MM.1S (cell line): ENCODE data around the gene SLC13A3.

Experiments
- DNase-seq: peaks from one replicate; pipeline ENCODE4 v3.0.0-alpha.2; 2015
- H2AFZ ChIP-seq: fragments of 300-600 bp; sonication (generic); 2 replicates; pipeline ENCODE4 v1.6.0; 2016; ENCODE audit warnings: antibody characterized with exemption, low read length
- H3F3A ChIP-seq: fragments of 300-600 bp; sonication (generic); 2 replicates; pipeline ENCODE4 v1.6.1; 2016; ENCODE audit warnings: mild to moderate bottlenecking, antibody characterized with exemption, low read length, moderate library complexity, mixed read lengths; ENCODE audit not compliant: insufficient read depth
- H3K27ac ChIP-seq: fragments of 300-600 bp; sonication (generic); 2 replicates; pipeline ENCODE4 v1.5.1; 2016; ENCODE audit warnings: mild to moderate bottlenecking, low read length
- H3K27me3 ChIP-seq: fragments of 300-600 bp; sonication (generic); replicated peaks from 2 replicates; pipeline ENCODE4 v1.6.0; 2016; ENCODE audit warnings: low read length; ENCODE audit not compliant: insufficient read depth
- H3K36me3 ChIP-seq: fragments of 300-600 bp; sonication (generic); replicated peaks from 2 replicates; pipeline ENCODE4 v1.6.1; 2016; ENCODE audit warnings: mild to moderate bottlenecking, low read length, mixed read lengths; ENCODE audit not compliant: insufficient read depth
- H3K4me1 ChIP-seq: fragments of 300-600 bp; sonication (generic); 2 replicates; pipeline ENCODE4 v1.6.1; 2016; ENCODE audit warnings: low read length, mixed read lengths
- H3K4me2 ChIP-seq: fragments of 300-600 bp; sonication (generic); 2 replicates; pipeline ENCODE4 v1.6.0; 2016; ENCODE audit warnings: low read depth, low read length
- H3K4me3 ChIP-seq: fragments of 300-600 bp; sonication (generic); 2 replicates; pipeline ENCODE4 v1.5.1; 2016; ENCODE audit warnings: low read length, mixed read lengths
- H3K79me2 ChIP-seq: fragments of 300-600 bp; sonication (generic); 2 replicates; pipeline ENCODE4 v1.6.1; 2016; ENCODE audit warnings: mixed run types, low read length, mixed read lengths
- H3K9ac ChIP-seq: fragments of 300-600 bp; sonication (generic); 2 replicates; pipeline ENCODE4 v1.6.1; 2016; ENCODE audit warnings: low read length, mixed read lengths
- H3K9me2 ChIP-seq: fragments of 300-600 bp; sonication (generic); replicated peaks from 2 replicates; pipeline ENCODE4 v1.6.1; 2016; ENCODE audit warnings: mild to moderate bottlenecking, low read length, mixed read lengths; ENCODE audit not compliant: insufficient read depth
- H3K9me3 ChIP-seq: fragments of 300-600 bp; sonication (generic); replicated peaks from 2 replicates; pipeline ENCODE4 v1.6.1; 2016; ENCODE audit warnings: mild to moderate bottlenecking, low read length, mixed read lengths; ENCODE audit not compliant: insufficient read depth
- H4K20me1 ChIP-seq: fragments of 300-600 bp; sonication (generic); 2 replicates; pipeline ENCODE4 v1.6.1; 2016; ENCODE audit warnings: mild to moderate bottlenecking, low read length, moderate library complexity, mixed read lengths; ENCODE audit not compliant: insufficient read depth
- EZH2 ChIP-seq: fragments of 300-600 bp; sonication (generic); optimal IDR thresholded peaks from 2 replicates; pipeline ENCODE3; 2017; ENCODE audit warnings: low read depth, mild to moderate bottlenecking, antibody characterized with exemption, low read length, mixed read lengths
- EZH2phosphoT487 ChIP-seq: fragments of 300-600 bp; sonication (generic); IDR thresholded peaks from 2 replicates; pipeline ENCODE4 v1.6.1; 2018; ENCODE audit warnings: antibody characterized with exemption, low read length
- TF ChIP-seq, protein P1 (sequence below): fragments of 300-600 bp; sonication (generic); IDR thresholded peaks from 2 replicates; pipeline ENCODE4 v1.5.1; 2016; ENCODE audit warnings: antibody characterized with exemption, low read length, mixed read lengths

Gene SLC13A3

GRCh38 chr20:46642265-46642968 lies 8.8 kb downstream of the SLC13A3 start:
- no peak overlapping the region for H3K9ac ChIP-seq
- no peaks in the 10 kb centered on the region for H3K27me3 ChIP-seq
- no peak for DNase-seq
- no peaks in the 10 kb centered on the region for H3K79me2 ChIP-seq
- TF ChIP-seq EZH2phosphoT487 (no peak), EZH2 (no peak)
- TF ChIP-seq, protein P1, sequence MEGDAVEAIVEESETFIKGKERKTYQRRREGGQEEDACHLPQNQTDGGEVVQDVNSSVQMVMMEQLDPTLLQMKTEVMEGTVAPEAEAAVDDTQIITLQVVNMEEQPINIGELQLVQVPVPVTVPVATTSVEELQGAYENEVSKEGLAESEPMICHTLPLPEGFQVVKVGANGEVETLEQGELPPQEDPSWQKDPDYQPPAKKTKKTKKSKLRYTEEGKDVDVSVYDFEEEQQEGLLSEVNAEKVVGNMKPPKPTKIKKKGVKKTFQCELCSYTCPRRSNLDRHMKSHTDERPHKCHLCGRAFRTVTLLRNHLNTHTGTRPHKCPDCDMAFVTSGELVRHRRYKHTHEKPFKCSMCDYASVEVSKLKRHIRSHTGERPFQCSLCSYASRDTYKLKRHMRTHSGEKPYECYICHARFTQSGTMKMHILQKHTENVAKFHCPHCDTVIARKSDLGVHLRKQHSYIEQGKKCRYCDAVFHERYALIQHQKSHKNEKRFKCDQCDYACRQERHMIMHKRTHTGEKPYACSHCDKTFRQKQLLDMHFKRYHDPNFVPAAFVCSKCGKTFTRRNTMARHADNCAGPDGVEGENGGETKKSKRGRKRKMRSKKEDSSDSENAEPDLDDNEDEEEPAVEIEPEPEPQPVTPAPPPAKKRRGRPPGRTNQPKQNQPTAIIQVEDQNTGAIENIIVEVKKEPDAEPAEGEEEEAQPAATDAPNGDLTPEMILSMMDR, result no peak
- no peaks in the 10 kb centered on the region for H4K20me1 ChIP-seq
- H3K4me1 ChIP-seq, result no peaks in the 10 kb centered on the region
- no peak overlapping the region for H3K27ac ChIP-seq
- no peaks in the 10 kb centered on the region for H3K9me2 ChIP-seq
- H3K4me2 ChIP-seq, result no peak overlapping the region
- H3F3A ChIP-seq, result no peaks in the 10 kb centered on the region
- no peaks in the 10 kb centered on the region for H3K9me3 ChIP-seq
- H3K36me3 ChIP-seq, result no peaks in the 10 kb centered on the region
- no peak overlapping the region for H3K4me3 ChIP-seq
- no peak overlapping the region for H2AFZ ChIP-seq

- Histone ChIP-seq H3K27me3 (no peaks in the 10 kb centered on the region), H2AFZ (no peak overlapping the region)
These were observed 9.8 kb downstream of the SLC13A3 start for GRCh38 chr20:46641424-46641823.

GRCh38 chr20:46640536-46641311 lies 10.5 kb downstream of the SLC13A3 start:
- no peak overlapping the region for H3K4me3 ChIP-seq
- no peak overlapping the region for H3K9ac ChIP-seq
- no peaks in the 10 kb centered on the region for H3K9me3 ChIP-seq
- H3K4me1 ChIP-seq, result no peaks in the 10 kb centered on the region
- no peak overlapping the region for H3K27ac ChIP-seq
- H3F3A ChIP-seq, result no peaks in the 10 kb centered on the region
- H3K79me2 ChIP-seq, result no peaks in the 10 kb centered on the region
- no peaks in the 10 kb centered on the region for H3K36me3 ChIP-seq
- no peak overlapping the region for H2AFZ ChIP-seq
- H3K9me2 ChIP-seq, result no peaks in the 10 kb centered on the region
- no peak for DNase-seq
- TF ChIP-seq EZH2phosphoT487, result no peak
- no peak for TF ChIP-seq EZH2
- TF ChIP-seq, protein P1, result no peak
- H3K27me3 ChIP-seq, result no peaks in the 10 kb centered on the region
- no peak overlapping the region for H3K4me2 ChIP-seq
- H4K20me1 ChIP-seq, result no peaks in the 10 kb centered on the region

More at GRCh38 chr20:46641424-46641823, 9.8 kb downstream of the SLC13A3 start:
- Histone ChIP-seq H3F3A (no peaks in the 10 kb centered on the region), H3K79me2 (no peaks in the 10 kb centered on the region), H3K36me3 (no peaks in the 10 kb centered on the region), H3K4me1 (no peaks in the 10 kb centered on the region), H3K9me2 (no peaks in the 10 kb centered on the region), H3K27ac (no peak overlapping the region), H3K9ac (no peak overlapping the region), H4K20me1 (no peaks in the 10 kb centered on the region), H3K4me2 (no peak overlapping the region), H3K4me3 (no peak overlapping the region), H3K9me3 (no peaks in the 10 kb centered on the region)
- TF ChIP-seq EZH2phosphoT487 (no peak), EZH2 (no peak)
- TF ChIP-seq, protein P1, result no peak
- no peak for DNase-seq
